Adipocyte (in vitro differentiated cells): Measurements from ENCODE around the gene RASGEF1B.

Experiments used
- DNase-seq: peaks from one replicate; pipeline ENCODE4 v3.0.0-alpha.2; 2015; ENCODE audit warnings: low read depth
- H3K27me3 ChIP-seq: replicated peaks from 2 replicates; pipeline ENCODE4 v1.7.0; 2013; ENCODE audit warnings: mild to moderate bottlenecking, low read length, moderate library complexity; ENCODE audit not compliant: control insufficient read depth, insufficient read depth
- H3K36me3 ChIP-seq: 2 replicates; pipeline ENCODE4 v1.7.0; 2013; ENCODE audit warnings: low read length, mild to moderate bottlenecking, moderate library complexity; ENCODE audit not compliant: control insufficient read depth, insufficient read depth, severe bottlenecking
- H3K4me1 ChIP-seq: 2 replicates; pipeline ENCODE4 v1.7.0; 2013; ENCODE audit warnings: mild to moderate bottlenecking, low read length, moderate library complexity; ENCODE audit not compliant: control insufficient read depth, insufficient read depth
- H3K4me3 ChIP-seq: 2 replicates; pipeline ENCODE4 v1.7.0; 2013; ENCODE audit warnings: mild to moderate bottlenecking, low read length, moderate library complexity
- H3K9ac ChIP-seq: 2 replicates; pipeline ENCODE4 v1.7.0; 2013; ENCODE audit warnings: mild to moderate bottlenecking, low read length, moderate library complexity
- H3K9me3 ChIP-seq: 2 replicates; pipeline ENCODE4 v1.7.0; 2013; ENCODE audit warnings: mild to moderate bottlenecking, low read length, moderate library complexity; ENCODE audit not compliant: control insufficient read depth

RASGEF1B gene

DNA sequence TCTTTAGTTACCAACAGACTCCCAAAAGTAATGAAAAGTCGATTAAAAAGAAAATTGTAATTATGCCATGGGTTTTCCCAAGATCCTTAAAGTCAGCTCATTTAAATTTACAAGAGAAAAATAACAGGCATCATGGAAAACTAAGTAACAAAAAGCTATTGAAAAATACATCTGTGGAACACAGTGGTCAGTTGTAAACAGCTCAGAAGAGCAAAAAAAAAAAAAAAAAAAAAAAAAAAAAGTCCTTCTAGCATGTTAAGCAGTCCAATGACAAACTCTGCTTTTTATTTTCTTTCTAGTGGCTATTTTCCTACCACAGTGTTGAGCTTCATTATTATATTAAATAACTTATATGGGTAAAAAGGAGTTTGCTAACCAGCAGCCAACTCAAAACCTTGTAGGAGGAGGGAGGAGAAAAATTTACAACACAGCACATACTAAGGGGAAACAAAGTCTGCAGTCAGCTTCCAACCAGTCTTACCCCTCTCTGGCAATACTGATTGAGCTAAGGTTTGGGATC lies 44.9 kb downstream of the RASGEF1B start:
- Histone ChIP-seq H3K9ac (no peak overlapping the region), H3K4me1 (no peaks in the 10 kb centered on the region), H3K4me3 (no peak overlapping the region), H3K9me3 (no peaks in the 10 kb centered on the region), H3K27me3 (no peaks in the 10 kb centered on the region), H3K36me3 (peaks cover 11% of the 10 kb centered on the region)
- DNase-seq = no peak

GRCh38 chr4:81424816-81425755 lies 46.6 kb downstream of the RASGEF1B start:
- no peak for DNase-seq
- H3K36me3 ChIP-seq = peaks cover 4% of the 10 kb centered on the region
- no peaks in the 10 kb centered on the region for H3K9me3 ChIP-seq
- H3K4me3 ChIP-seq = no peak overlapping the region
- H3K9ac ChIP-seq = no peak overlapping the region
- no peaks in the 10 kb centered on the region for H3K4me1 ChIP-seq
- no peaks in the 10 kb centered on the region for H3K27me3 ChIP-seq

GRCh38 chr4:81424336-81424735 lies 47.4 kb downstream of the RASGEF1B start:
- Histone ChIP-seq H3K27me3 (no peaks in the 10 kb centered on the region), H3K4me1 (no peaks in the 10 kb centered on the region), H3K4me3 (no peak overlapping the region), H3K36me3 (peaks cover 4% of the 10 kb centered on the region), H3K9ac (no peak overlapping the region), H3K9me3 (no peaks in the 10 kb centered on the region)
- DNase-seq = no peak

DNA sequence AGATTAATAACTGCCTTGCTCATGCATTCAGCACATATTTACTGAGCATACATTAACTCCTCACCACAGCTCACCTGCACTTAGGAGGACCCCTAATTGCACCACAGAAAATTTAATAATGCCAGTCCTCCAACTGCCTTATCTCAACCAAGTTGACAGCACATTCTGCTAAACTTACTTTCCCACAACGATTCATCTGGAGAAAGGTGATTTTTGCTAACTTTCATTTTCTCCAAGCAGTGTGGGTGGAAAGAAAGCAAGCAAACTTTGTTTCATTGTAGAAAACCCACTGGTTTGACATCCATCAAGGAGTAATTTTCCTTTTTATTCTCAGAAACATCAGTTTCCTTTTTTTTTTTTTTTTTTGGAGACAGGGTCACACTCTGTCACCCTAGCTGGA lies 49.1 kb downstream of the RASGEF1B start:
- no peaks in the 10 kb centered on the region for H3K9me3 ChIP-seq
- DNase-seq = no peak
- H3K36me3 ChIP-seq = peaks cover 4% of the 10 kb centered on the region
- H3K27me3 ChIP-seq = no peaks in the 10 kb centered on the region
- no peak overlapping the region for H3K4me3 ChIP-seq
- no peak overlapping the region for H3K9ac ChIP-seq
- H3K4me1 ChIP-seq = no peaks in the 10 kb centered on the region

- no peak overlapping the region for H3K9ac ChIP-seq
- H3K9me3 ChIP-seq = no peaks in the 10 kb centered on the region
- no peak overlapping the region for H3K4me3 ChIP-seq
- H3K4me1 ChIP-seq = no peaks in the 10 kb centered on the region
- DNase-seq = no peak
- no peaks in the 10 kb centered on the region for H3K27me3 ChIP-seq
- no peaks in the 10 kb centered on the region for H3K36me3 ChIP-seq
Observed at GRCh38 chr4:81421346-81422218, 50.1 kb downstream of the RASGEF1B start.

- no peaks in the 10 kb centered on the region for H3K9me3 ChIP-seq
- H3K4me3 ChIP-seq = no peak overlapping the region
- no peaks in the 10 kb centered on the region for H3K4me1 ChIP-seq
- H3K36me3 ChIP-seq = no peaks in the 10 kb centered on the region
- H3K27me3 ChIP-seq = no peaks in the 10 kb centered on the region
- no peak overlapping the region for H3K9ac ChIP-seq
- DNase-seq = no peak
Observed at GRCh38 chr4:81418572-81418971, 53.1 kb downstream of the RASGEF1B start.

DNA sequence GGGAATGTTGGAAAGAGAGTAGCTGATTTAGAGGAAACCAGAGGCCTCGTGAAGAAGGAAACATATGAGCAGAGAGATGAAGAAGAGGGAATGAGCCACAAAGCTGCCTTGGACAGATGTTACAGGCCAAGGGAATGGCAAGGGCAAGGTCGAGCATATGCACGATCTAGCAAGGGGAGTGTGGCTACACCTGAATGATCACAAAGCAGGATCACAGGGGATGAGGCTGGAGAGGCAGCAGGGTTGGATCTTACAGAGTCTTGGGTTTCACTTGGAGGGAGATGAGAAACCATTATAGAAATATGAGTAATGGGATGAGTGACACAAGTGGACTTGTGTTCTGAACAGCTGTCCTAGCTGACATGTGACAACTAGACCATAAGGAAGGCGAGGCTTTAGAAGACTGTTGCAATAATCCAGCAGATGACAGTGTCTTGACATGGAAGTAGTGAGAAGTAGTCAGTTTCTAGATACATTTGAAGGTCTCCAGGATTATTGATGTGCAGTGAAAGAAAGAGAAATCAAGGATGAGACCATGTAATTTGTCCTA lies 58.7 kb downstream of the RASGEF1B start:
- H3K4me1 ChIP-seq = no peaks in the 10 kb centered on the region
- H3K36me3 ChIP-seq = no peaks in the 10 kb centered on the region
- H3K9me3 ChIP-seq = no peaks in the 10 kb centered on the region
- no peak for DNase-seq
- no peak overlapping the region for H3K4me3 ChIP-seq
- H3K27me3 ChIP-seq = no peaks in the 10 kb centered on the region
- H3K9ac ChIP-seq = no peak overlapping the region

GRCh38 chr4:81410680-81411079 lies 61.0 kb downstream of the RASGEF1B start:
- Histone ChIP-seq H3K9ac (no peak overlapping the region), H3K9me3 (no peaks in the 10 kb centered on the region), H3K4me1 (no peaks in the 10 kb centered on the region), H3K27me3 (no peaks in the 10 kb centered on the region), H3K4me3 (no peak overlapping the region), H3K36me3 (no peaks in the 10 kb centered on the region)
- no peak for DNase-seq

DNA sequence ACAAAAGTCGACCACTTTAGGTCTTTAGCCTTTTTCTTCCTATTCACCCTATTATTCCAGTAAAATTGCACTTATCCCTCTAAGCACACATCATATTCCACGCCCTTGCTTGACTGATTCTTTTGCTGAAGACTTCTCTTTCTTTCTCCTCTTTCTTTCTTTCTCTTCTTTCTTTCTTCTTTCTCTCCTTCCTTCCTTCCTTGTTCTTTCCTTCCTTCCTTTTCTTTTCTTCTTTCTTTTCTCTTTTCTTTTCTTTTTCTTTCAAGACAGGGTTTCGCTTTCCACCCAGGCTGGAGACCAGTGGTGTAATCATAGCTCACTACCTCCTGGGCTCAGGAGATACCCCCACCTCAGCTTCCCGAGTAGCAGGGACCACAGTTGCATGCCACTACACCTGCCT lies 61.9 kb downstream of the RASGEF1B start:
- no peaks in the 10 kb centered on the region for H3K9me3 ChIP-seq
- H3K9ac ChIP-seq = no peak overlapping the region
- no peaks in the 10 kb centered on the region for H3K27me3 ChIP-seq
- H3K4me1 ChIP-seq = no peaks in the 10 kb centered on the region
- H3K36me3 ChIP-seq = no peaks in the 10 kb centered on the region
- DNase-seq = no peak
- H3K4me3 ChIP-seq = no peak overlapping the region

GRCh38 chr4:81408341-81408740 lies 63.4 kb downstream of the RASGEF1B start:
- DNase-seq = no peak
- Histone ChIP-seq H3K9me3 (no peaks in the 10 kb centered on the region), H3K9ac (no peak overlapping the region), H3K36me3 (no peaks in the 10 kb centered on the region), H3K4me1 (no peaks in the 10 kb centered on the region), H3K27me3 (no peaks in the 10 kb centered on the region), H3K4me3 (no peak overlapping the region)

DNA sequence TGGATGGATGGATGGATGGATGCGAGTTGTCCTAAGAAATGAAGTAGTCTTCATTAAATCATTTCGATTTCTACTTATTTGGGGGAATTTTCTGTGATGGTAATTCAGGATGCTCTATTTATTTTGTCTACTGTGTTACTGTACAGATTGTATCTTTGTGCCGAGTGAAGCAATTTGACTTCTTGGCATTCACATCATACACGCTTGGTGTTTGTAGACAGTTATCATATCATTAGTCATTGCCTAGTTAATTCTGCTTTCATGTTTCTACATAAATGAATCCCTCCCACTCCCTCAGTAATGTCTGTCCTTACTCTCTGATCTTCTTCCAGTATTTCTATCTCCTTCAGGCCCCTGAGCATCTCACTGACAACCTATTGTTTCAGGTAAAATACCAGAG lies 64.0 kb downstream of the RASGEF1B start:
- Histone ChIP-seq H3K4me1 (no peaks in the 10 kb centered on the region), H3K4me3 (no peak overlapping the region), H3K27me3 (no peaks in the 10 kb centered on the region), H3K9ac (no peak overlapping the region), H3K9me3 (no peaks in the 10 kb centered on the region), H3K36me3 (no peaks in the 10 kb centered on the region)
- no peak for DNase-seq
